GM19397 (cell line): ENCODE measurements around the gene STK10.
"Not testable (repeated sequence)": the region's sequence is repeated elsewhere in the genome, so short reads cannot be mapped to it uniquely, and the experiment has no call there.

Source experiments
- ATAC-seq: cut with Tn5 transposase; IDR thresholded peaks from one replicate; pipeline ENCODE4 v1.9.1; 2021; ENCODE audit warnings: mild to moderate bottlenecking, moderate library complexity; ENCODE audit not compliant: unreplicated experiment

STK10 gene

GRCh38 chr5:172166030-172166826 is 21.8 kb downstream of the STK10 start:
- ATAC-seq = no peak

- ATAC-seq = peak; percentile 54
These were observed 22.6 kb downstream of the STK10 start for GRCh38 chr5:172165465-172165864.

GRCh38 chr5:172164769-172165212 is 23.2 kb downstream of the STK10 start:
- no peak for ATAC-seq

GRCh38 chr5:172163346-172163745 is 24.7 kb downstream of the STK10 start:
- ATAC-seq = no peak

- ATAC-seq = no peak
These were observed 25.1 kb downstream of the STK10 start for GRCh38 chr5:172162987-172163343.

- ATAC-seq = no peak
These were observed 25.6 kb downstream of the STK10 start for GRCh38 chr5:172162323-172162986.

- no peak for ATAC-seq
These were observed 27.5 kb downstream of the STK10 start for GRCh38 chr5:172160506-172160905.

GRCh38 chr5:172159016-172159415 is 29.0 kb downstream of the STK10 start:
- no peak for ATAC-seq

GRCh38 chr5:172156541-172156994 is 31.5 kb downstream of the STK10 start:
- ATAC-seq = no peak

GRCh38 chr5:172155101-172155500 is 32.9 kb downstream of the STK10 start:
- ATAC-seq = not testable (repeated sequence)

- no peak for ATAC-seq
These were observed 34.3 kb downstream of the STK10 start for GRCh38 chr5:172153695-172154094.

GRCh38 chr5:172151661-172152210 is 36.3 kb downstream of the STK10 start:
- no peak for ATAC-seq

- peak; percentile 56 for ATAC-seq
These were observed 37.3 kb downstream of the STK10 start for GRCh38 chr5:172150514-172151425.

GRCh38 chr5:172149481-172149880 is 38.5 kb downstream of the STK10 start:
- ATAC-seq = not testable (repeated sequence)

- ATAC-seq = no peak
These were observed 39.0 kb downstream of the STK10 start for GRCh38 chr5:172149073-172149472.

- ATAC-seq = no peak
These were observed 39.6 kb downstream of the STK10 start for GRCh38 chr5:172148381-172148780.

GRCh38 chr5:172147857-172148256 is 40.2 kb downstream of the STK10 start:
- ATAC-seq = no peak

GRCh38 chr5:172146748-172147092 is 41.3 kb downstream of the STK10 start:
- no peak for ATAC-seq

- no peak for ATAC-seq
These were observed 41.9 kb downstream of the STK10 start for GRCh38 chr5:172145870-172146747.
